Mucosa of gallbladder (tissue), 1 donor: Measurements from ENCODE around the gene JAZF1. TPM values are rescaled to one million over a fixed set of nuclear protein-coding genes. Genes with fewer than 3 reads are reported as not detected.
A peak's percentile ranks its signal among the peaks of the same experiment; 100 is the strongest.

Experiments used
- DNase-seq: peaks from one replicate; pipeline ENCODE4 v3.0.0-alpha.2; 2020; ENCODE audit warnings: low spot score
- total RNA-seq: library from RNA; stranded (reverse); gene quantifications from one replicate; pipeline ENCODE4 v1.2.1, GENCODE V29; 2021
- donor health status: DM: no; HTN: no; CAD: no.

JAZF1 gene
- total RNA-seq, 1 donor from 2014 or later = 28.1 TPM

GRCh38 chr7:28191751-28192150, 11.2 kb upstream of the JAZF1 start:
- no peak for DNase-seq

GRCh38 chr7:28191184-28191583, 10.6 kb upstream of the JAZF1 start:
- DNase-seq = no peak

GRCh38 chr7:28190077-28190710, 9.6 kb upstream of the JAZF1 start:
- no peak for DNase-seq

GRCh38 chr7:28187012-28187411, 6.4 kb upstream of the JAZF1 start:
- no peak for DNase-seq

GRCh38 chr7:28183627-28184026, 3.0 kb upstream of the JAZF1 start:
- no peak for DNase-seq

- DNase-seq = no peak
These were observed 1.5 kb upstream of the JAZF1 start for GRCh38 chr7:28182071-28182471.

GRCh38 chr7:28181416-28181815, 821 bp upstream of the JAZF1 start:
- no peak for DNase-seq

- DNase-seq = no peak
These were observed 598 bp downstream of the JAZF1 start for GRCh38 chr7:28180031-28180363.

- peak; percentile 68 for DNase-seq
These were observed 1.2 kb downstream of the JAZF1 start for GRCh38 chr7:28179120-28180030.

GRCh38 chr7:28178599-28178998, 2.0 kb downstream of the JAZF1 start:
- no peak for DNase-seq

- no peak for DNase-seq
These were observed 2.8 kb downstream of the JAZF1 start for GRCh38 chr7:28177836-28178235.

- no peak for DNase-seq
These were observed 4.0 kb downstream of the JAZF1 start for GRCh38 chr7:28176645-28177044.

GRCh38 chr7:28176174-28176573, 4.4 kb downstream of the JAZF1 start:
- no peak for DNase-seq

- DNase-seq = no peak
These were observed 5.5 kb downstream of the JAZF1 start for GRCh38 chr7:28174901-28175661.

- no peak for DNase-seq
These were observed 6.2 kb downstream of the JAZF1 start for GRCh38 chr7:28174442-28174841.

- no peak for DNase-seq
These were observed 7.1 kb downstream of the JAZF1 start for GRCh38 chr7:28173531-28173930.

- DNase-seq = no peak
These were observed 7.6 kb downstream of the JAZF1 start for GRCh38 chr7:28172958-28173357.

GRCh38 chr7:28170701-28171100, 9.9 kb downstream of the JAZF1 start:
- DNase-seq = no peak

GRCh38 chr7:28169230-28169629, 11.4 kb downstream of the JAZF1 start:
- DNase-seq = no peak

GRCh38 chr7:28168393-28169158, 12.0 kb downstream of the JAZF1 start:
- peak; percentile 28 for DNase-seq

GRCh38 chr7:28166982-28167715, 13.4 kb downstream of the JAZF1 start:
- no peak for DNase-seq
